Islet precursor cell (in vitro differentiated cells): ENCODE results near the gene NEURL2.
"Not testable (repeated sequence)": the region's sequence is repeated elsewhere in the genome, so short reads cannot be mapped to it uniquely, and the experiment has no call there.

Experiments used
- DNase-seq: peaks from one replicate; pipeline ENCODE4 v3.0.0-alpha.2; 2018

Gene NEURL2

DNA sequence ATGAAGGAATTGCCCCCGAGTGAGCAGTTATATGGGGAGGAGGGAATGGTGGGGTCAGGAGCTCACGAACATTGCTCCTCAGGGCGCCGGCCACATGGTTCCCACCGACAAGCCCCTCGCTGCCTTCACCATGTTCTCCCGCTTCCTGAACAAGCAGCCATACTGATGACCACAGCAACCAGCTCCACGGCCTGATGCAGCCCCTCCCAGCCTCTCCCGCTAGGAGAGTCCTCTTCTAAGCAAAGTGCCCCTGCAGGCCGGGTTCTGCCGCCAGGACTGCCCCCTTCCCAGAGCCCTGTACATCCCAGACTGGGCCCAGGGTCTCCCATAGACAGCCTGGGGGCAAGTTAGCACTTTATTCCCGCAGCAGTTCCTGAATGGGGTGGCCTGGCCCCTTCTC, 7.3 kb upstream of the NEURL2 start:
- DNase-seq, result no peak

DNA sequence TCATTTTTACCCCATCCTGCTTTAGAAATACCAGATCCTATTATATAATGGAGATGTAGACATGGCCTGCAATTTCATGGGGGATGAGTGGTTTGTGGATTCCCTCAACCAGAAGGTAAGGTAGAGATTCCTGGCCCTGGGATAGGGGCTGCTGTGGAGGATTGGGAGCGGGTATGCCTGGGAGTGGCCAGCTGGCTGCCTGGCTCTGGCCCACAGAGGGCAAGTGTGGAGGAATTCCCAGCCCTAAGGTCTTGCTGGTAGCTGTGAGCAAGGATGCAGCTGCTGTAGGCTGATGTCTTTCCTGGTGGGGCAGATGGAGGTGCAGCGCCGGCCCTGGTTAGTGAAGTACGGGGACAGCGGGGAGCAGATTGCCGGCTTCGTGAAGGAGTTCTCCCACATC, 6.7 kb upstream of the NEURL2 start:
- no peak for DNase-seq

DNA sequence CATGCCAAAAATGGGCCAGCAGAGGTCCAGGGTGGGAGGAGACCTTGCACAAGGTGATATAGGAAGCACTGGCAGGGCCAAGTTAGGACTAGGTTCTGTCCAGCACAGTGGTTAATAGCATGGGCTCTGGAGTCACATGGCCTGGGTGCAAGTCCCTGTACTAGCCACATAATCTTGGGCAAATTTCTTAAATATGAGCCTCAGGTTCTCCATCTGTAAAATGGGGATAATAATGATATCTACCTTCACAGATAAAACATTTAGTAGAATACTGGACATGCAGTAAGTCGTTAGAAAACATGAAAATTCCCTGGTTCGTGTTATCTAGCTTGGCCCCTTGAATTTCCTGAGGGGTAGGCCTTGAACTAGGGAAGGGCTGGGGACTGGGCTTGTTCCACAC, 6.3 kb upstream of the NEURL2 start:
- no peak for DNase-seq

DNA sequence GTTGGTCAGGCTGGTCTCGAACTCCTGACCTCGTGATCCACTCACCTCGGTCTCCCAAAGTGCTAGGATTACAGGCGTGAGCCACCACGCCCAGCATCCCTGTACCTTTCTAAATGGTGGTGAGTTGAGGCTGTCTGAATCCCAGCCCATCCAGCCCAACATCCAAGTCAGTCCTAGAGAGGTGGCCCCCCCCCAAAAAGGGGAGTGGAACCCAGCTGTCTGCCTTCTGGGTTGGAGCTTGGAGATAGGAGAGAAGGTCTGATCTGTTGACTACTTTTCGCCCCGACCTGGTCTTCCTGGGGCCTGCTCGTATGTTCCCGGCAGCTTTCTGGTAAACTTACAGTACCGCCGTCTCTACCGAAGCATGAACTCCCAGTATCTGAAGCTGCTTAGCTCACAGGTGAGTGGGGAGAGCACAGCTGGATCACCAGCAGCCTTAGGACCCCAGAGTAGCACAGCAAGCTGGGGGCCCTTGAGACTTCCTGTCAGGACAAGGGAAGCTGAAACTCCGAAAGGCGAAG, 5.7 kb upstream of the NEURL2 start:
- no peak for DNase-seq

DNA sequence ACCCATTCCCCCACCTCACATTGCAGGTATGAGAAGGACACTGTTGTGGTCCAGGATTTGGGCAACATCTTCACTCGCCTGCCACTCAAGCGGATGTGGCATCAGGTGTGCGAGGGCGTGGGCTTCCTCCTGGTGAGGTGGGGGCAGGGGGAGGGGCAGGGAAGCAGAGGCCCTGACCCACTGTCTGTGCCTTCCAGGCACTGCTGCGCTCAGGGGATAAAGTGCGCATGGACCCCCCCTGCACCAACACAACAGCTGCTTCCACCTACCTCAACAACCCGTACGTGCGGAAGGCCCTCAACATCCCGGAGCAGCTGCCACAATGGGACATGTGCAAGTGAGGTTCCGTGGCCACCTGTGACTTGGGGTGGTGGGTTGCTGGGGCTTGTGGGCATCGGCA, 3.8 kb upstream of the NEURL2 start:
- DNase-seq, result no peak

DNA sequence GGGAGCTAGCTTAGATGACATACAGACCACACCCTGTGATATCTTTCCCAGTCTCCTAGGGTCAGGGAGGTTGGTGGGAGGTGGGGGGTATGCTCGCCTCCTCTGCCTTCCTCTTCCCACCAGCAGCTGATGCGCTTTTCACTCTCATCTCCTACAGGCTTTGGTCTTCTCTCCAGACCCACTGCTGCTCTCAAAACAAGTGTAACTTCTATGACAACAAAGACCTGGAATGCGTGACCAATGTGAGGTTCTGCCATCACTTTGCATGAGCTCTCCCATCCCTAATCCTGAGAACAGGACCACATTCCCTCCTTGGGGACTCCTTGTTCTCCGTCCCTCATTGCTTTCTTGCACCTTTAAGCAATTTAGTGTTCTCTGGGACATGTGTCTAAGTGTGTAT, 2.8 kb upstream of the NEURL2 start:
- DNase-seq, result no peak

DNA sequence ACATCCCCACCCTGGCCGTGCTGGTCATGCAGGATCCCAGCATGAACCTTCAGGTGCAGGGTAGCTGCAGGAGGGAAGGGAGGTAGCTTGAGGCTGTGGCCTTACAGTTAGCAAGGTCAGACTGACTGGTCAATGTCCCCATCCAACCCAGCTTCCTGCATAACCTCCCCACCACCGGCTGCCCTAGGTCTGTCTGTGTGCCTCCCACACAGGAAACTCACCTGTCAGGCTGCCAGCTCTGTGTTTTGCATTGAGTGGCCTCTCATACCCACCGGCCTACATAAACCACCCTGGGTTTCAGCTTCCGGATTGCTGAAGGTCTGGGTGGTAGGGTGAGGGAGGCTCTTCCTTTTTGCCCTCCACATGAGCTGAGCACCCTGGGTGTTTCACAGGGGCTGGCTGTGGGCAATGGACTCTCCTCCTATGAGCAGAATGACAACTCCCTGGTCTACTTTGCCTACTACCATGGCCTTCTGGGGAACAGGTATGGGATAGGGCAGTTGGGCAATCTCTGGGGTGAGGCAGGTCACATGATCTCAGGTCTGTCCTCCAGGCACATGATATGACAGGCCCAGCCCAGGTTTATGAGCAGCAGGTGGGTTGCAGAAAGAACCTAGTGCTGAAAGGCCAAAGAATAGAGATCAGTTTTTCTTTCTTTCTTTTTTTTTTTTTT, 2.0 kb upstream of the NEURL2 start:
- DNase-seq, result no peak

DNA sequence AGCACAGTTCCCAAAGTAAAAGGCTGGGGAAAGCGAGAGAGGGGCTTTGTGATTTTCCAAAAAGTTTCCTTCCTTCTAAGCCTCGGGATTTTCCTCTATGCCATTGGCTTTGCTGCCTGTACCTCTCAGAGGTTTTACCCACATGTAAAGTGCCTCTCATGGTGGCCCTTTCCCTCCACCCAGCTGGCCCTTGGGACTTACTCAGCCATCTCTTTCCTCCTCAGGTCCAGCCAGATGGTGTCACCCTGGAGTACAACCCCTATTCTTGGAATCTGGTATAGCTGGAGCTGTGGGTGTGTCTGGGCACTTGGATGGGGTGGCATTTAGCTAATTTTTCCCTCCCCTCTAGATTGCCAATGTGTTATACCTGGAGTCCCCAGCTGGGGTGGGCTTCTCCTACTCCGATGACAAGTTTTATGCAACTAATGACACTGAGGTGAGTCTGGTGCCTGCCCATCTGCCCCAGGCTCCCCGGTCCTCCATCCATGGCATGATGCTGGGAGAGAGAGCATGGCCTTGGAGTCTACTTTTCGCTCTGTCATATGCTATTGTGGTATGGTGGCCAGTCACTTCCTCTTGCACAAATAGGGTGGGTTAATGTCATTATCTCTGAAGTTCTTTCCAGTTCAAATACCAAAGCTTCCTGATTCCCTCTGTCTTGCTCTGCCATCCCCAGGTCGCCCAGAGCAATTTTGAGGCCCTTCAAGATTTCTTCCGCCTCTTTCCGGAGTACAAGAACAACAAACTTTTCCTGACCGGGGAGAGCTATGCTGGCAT, 1.2 kb upstream of the NEURL2 start:
- no peak for DNase-seq

DNA sequence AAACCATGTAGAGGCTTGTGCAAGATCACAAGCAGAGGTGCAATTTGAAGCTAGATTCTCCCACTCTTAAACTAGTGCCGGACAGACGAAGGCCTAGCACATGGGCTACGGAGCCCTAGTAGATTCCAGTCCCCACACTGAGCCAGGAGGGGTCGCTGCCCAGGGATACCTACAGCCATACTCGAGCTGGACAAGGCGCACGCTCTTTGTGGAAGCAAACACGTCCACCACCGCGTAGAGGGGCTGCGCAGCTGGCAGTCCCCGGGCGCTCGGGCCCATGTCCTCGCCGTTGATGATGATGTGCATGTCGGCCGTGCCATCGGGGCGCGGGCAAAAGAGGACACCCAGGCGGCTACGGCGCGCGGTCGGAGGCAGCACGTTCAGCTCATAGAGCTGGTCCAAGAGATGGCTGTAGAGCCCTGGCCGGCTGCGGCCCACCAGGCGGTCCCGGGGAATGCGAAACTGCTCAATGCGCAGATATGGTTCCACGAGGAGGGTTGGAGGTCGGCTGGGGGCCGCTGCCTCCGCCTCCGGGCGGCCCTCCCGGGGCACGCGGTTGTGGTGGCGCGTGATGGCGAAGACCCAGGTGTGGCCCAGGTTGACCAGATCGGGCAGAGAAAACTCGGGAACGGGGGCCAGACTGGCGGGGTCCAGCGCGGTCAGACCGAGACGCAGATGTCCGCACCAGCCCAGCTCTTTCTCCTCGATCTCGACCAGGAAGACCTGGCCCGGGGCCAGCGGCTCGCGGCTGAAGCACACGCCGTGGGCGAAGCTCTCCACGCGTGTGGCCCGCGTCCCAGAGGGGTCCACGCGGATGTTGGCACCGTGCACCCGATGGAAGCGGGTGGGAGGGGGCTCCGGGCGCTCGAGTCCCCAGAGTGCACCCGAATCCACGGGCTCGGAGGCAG, 677 bp downstream of the NEURL2 start:
- peak; percentile 94 for DNase-seq

DNA sequence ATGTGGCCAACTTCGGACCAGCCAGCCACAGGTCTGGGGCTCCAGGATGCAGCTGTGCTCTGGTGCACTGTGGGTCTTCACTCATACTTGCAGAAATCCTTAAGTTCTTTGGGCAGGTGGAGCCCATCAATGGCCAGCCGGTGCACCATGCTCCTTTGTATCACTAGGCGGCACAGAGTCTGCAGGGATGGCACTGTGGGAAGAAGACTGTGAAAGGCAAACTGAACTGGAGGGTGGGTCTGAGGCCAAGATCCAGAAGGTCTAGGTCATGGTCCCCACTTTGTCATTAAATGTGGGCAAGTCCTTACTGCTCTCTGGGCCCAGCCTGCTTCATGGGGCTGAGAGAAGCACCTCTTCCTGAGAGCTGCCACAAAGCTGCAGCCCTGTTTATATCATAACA, 2.3 kb downstream of the NEURL2 start:
- no peak for DNase-seq

DNA sequence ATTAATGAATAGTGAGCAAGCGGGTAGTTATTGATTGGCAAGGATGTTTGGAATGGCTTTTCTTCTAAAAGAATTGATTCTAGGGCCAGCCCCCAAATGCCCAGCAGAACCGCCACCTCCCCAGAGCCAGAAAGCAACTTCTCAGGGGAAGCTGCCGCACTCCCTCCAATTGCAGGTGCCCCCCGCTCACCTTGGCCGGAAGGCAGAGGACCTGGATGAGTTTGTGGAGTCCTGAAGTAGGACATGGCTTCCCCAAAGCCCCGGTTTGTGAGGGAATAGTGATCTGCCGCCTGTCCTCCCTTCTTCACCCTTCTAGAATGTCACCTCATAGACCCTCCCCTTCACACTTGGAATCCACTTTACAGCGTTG, 3.7 kb downstream of the NEURL2 start, which contains the start of gene SPATA25:
TSS of gene SPATA25 (minus strand) at position 277 of the 370 bp plus-strand sequence. CDS start at position 245, 32 bp downstream.
- DNase-seq, result no peak

DNA sequence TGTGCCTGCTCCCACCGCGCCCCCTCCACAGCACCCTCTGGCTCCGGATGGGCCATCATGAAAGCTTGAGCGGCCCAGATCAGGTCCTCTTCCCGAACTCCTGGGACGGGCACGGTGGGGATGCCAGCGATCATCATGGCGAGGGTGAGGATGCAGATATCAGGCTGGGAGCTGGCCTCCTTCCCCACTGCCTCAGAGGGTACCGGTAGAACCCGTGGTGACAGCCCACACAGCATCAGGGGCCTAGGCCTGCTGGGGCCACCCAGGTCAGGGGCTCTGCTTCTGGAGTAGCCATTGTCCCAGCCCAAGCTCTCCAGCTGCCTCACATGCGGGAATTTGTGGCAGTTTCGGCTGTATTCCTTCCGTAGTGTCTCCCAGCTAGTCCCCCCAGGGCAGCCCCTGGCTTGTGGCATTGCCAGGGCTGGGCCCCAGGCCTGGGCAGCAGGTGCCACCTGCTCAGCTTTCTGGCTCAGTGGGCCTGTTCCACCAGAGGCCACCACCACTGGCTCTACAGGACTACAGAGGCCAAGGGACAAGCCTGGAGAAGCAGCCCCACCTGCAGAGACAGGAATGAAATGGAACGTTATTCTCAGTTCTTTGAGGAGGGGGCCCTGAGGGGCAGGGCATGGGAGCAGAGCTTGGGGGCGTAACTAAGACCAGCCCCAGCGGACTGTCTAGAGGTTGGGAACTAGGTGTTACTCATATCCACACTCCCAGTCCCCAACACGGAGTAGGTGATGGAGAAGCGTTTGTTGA, 4.2 kb downstream of the NEURL2 start:
- no peak for DNase-seq

DNA sequence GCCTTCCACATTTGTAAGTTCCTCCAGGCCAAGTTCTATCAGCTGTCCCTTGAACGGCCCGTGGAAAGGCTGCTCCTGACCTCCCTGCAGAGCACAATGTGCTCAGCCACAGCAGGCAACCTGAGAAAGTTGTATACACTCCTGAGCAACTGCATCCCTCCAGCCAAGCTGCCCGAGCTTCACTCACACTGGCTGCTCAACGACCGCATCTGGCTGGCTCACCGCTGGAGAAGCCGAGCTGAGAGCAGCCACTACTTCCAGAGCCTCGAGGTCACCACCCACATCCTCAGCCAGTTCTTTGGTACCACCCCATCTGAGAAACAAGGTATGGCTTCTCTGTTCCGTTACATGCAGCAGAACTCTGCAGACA, 7.9 kb downstream of the NEURL2 start:
- DNase-seq, result no peak

DNA sequence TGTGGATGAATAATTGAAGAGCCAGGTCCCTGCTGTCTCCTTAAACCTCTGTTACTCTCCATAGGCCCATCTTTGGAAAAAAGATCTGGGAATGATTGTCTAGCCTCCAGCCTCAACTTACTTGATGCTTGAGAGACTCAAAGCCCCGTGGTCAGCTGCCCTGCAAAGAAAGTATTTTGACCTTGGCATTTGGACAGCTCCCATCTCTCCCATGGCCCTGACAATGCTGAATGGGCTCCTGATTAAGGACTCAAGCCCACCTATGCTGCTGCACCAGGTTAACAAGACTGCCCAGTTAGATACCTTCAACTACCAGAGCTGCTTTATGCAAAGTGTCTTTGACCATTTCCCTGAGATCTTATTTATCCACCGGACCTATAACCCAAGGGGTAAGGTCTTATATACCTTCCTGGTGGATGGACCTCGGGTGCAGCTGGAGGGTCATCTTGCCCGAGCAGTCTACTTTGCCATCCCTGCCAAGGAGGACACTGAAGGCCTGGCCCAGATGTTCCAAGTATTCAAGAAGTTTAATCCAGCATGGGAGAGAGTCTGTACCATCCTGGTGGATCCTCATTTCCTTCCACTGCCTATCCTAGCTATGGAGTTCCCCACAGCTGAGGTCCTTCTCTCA, 8.4 kb downstream of the NEURL2 start:
- DNase-seq, result no peak

DNA sequence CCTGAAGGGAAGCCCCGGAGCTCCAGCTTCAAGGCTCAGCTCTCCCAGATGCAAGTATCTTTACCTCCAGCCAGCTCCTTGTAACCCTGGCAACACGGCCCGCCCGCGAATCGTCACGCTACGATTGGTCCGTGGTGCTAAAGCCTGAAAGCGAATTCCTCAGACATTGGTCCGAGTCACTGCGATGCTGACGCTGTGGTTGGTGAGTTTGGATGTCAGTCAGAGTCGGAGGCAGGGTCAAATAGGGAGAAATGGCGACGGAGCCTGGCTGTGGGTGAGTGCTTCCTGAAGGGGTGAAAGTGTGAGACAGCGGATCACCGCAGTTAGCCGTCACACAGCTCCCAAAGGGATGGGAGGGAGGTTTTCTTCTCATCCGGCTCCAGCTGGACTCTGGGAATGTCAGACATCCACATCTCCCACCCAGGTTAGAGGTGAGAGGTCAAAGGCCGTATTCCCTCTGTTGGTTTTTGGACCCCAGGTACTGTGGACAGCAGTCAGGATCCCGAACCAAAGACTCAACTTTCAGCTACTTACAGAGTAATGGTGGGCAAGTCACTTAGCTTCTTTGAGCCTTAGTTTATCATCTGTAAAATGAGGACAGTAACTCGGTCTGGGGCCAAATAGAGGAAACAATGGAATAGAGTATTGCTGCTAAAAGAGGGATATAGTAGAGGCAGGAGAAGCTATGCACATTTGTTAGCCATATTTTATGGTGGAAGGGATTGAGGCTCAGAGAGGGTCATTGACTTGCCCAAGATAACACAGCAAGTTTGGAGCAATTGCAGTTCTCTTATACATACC, 9.8 kb downstream of the NEURL2 start, which contains the start of gene ZSWIM1:
TSS of gene ZSWIM1 (plus strand) at position 240 of the 801 bp plus-strand sequence. CDS start 1,366 bp downstream, outside the sequence.
- peak; percentile 100 for DNase-seq

DNA sequence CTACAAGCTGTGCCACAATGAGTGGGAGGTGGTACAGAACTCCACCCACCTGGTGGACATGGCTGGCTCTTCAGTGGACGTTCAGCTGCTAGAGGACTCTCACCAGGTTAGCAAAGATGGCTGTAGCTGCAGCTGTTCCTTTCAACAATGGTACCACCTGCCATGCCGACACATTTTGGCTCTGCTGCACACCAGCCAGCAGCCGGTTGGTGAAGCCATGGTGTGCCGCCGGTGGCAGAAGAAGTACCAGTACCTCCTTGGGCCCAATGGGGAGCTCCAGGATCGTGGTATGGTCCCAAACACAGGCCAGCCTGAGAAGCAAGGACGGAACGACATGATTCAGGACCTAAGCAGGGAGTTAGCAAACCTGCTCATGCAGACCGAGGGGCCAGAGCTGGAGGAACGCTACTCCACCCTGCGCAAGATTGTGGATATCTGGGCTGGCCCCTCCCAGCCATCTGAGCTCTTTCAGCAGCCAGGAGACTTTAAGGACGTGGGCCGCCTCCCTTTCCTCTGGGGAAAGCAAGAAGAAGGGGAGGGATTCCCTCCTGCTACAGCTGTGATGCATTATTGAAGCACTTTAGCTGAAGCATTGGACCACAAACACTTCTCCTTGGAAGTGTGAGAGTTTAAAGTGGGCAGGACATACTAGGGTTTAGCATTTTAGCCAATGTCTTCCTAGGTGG, 12.8 kb downstream of the NEURL2 start:
- DNase-seq, result no peak

DNA sequence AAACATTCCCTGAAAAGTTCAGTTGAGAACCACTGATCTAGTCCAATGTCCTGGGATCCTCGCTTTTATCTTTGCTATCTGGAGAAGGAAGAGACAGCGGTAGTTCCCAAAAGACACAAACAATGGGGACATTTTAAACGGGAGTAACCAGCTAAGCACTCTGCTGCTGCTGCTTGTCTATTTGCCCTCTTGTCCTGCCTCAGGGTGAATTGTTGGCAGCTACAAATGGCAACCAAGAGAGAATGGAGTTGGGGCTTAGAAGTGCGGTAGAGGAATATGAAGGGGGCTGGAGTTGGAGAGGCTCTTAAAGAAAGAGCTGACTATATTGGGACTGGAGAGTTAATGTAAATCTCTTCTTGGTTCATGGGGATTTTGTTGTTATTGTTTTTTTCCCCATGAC, 16.4 kb downstream of the NEURL2 start:
- no peak for DNase-seq

DNA sequence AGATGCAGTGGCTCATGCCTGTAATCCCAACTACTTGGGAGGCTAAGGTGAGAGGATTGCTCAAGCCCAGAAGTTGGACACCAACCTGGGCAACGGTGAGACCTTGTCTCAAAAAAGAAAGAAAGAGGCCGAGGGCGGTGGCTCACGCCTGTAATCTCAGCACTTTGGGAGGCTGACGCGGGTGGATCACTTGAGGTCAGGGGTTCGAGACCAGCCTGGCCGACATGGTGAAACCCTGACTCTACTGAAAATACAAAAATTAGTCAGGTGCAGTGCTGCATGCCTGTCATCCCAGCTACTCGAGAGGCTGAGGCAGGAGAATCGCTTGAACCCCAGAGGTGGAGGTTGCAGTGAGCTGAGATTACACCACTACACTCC, 16.9 kb downstream of the NEURL2 start:
- not testable (repeated sequence) for DNase-seq

DNA sequence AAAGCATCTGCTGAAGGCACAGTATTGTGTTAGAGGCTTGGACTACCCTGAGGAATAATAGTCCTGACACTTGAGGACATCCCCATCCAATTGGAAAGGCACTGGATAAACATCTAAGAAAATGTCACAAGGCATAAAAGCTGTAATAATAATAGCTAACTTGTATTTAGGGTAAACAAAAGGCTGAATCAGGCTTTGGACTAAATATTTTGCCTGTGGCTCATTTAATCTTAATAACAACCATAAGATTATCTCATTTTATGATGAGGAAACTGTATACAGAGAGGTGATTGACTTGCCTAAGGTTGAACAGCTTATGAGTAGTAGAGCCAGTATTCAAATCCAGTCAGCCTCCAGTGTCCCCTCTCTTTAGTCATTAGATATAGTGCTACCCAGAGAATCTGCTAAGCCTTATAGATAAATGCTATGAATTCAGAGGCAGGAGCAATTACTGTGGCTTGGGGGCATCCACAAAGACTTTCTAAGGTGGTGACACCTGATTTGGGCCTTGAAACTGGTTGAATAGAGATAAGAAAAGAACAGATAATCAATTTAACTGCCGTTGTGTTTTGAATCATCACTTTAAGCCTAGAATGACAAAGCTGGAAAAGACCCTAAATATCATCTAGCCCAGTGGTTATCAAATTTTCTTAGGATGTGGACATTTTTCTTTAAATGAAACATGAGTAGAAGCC, 17.5 kb downstream of the NEURL2 start:
- DNase-seq, result no peak

DNA sequence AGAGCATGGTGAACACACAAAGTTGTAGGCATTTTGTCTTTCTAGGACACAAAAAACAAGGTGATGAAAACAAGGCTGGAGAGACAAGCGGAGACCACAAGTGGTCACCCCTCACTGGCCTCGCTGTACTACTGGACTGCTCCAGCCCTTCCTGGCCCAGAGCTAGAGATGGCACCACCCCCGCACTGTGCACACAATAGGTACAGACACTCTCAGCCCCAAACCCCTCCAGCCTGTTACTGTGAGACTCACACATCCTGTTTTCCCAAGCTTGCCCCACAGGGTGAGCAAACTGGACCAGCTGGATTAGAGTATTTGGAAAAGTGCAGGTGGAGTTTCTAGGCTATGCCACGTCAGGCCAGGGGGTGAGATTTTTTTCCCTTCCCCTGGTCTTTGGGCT, 18.4 kb downstream of the NEURL2 start:
- peak; percentile 71 for DNase-seq
